AG04450 (cell line): ENCODE measurements around the gene SLC33A1. TPM values are rescaled to one million over a fixed set of nuclear protein-coding genes. Genes with fewer than 3 reads are reported as not detected.

Experiments used
- CTCF ChIA-PET: fragments of 300-600, 350-600 bp; formaldehyde crosslinking; extraction: SDS; loops from one replicate; lab custom pipeline; 2022; ENCODE audit warnings: antibody characterized with exemption, inconsistent platforms; lab: Charles Lee
- POLR2A ChIA-PET: fragments of 350-600 bp; formaldehyde crosslinking; extraction: SDS; loops from one replicate; lab custom pipeline; 2021; ENCODE audit warnings: antibody characterized with exemption, inconsistent platforms; lab: Yijun Ruan, JAX
- DNase-seq: peaks from one replicate; pipeline ENCODE4 v3.0.0-alpha.2; 2011; ENCODE audit warnings: low read depth, low spot score
- H3K27ac ChIP-seq: one replicate; pipeline ENCODE4 v1.5.1; 2012; ENCODE audit warnings: low read depth, low read length, control low read depth
- H3K27me3 ChIP-seq: one replicate; pipeline ENCODE4 v1.6.0; 2012; ENCODE audit warnings: low read length; ENCODE audit not compliant: control insufficient read depth, insufficient read depth
- H3K4me3 ChIP-seq: 2 replicates; pipeline ENCODE4 v1.5.1; 2011; ENCODE audit warnings: mild to moderate bottlenecking, low read depth, low read length, control low read depth
- H3K9me3 ChIP-seq: 2 replicates; pipeline ENCODE4 v1.5.1; 2012; ENCODE audit warnings: low read length; ENCODE audit not compliant: control insufficient read depth, insufficient read depth
- polyA plus RNA-seq: library from polyadenylated mRNA; depleted of rRNA; stranded (reverse); fragments of >200 nt; gene quantifications from 2 replicates; pipeline ENCODE4 v1.2.3, GENCODE V29; 2011
- TF ChIP-seq, protein P1 (sequence below): IDR thresholded peaks from 2 replicates; pipeline ENCODE4 v1.5.1; 2011; ENCODE audit warnings: low read depth, low read length, control low read depth, inconsistent platforms

Gene SLC33A1
- polyA plus RNA-seq, 1 experiment, result 27.8 TPM

DNA sequence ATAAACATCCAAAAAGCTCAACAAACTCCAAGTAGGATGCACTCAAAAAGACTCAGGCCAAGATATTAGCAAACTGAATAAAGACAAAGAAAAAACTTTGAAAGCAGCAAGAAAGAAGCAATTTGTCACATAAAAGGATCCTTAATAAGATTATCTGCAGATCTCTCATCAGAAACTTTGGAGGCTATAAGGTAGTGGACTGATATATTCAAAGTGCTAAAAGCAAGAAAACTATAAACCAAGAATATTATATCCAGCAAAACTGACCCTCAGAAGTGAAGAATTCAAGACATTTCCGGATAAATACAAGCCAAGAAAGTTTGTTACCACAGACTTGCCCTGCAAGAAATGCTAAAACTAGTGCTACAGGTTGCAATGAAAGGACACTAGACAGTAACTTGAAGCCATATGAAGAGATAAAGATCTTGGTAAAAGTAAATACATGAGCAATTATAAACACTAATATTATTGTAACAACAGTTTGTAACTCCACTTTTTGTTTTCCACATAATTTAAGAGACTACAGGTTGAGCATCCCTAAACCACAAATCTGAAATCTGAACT lies 71.8 kb downstream of the SLC33A1 start:
- ChIA-PET CTCF (interaction anchor here (1.4 kb wide), 1 partner anchor 23 kb away, joined by 6 read pairs; the partner anchor contains the start of gene C3orf33), POLR2A (no interaction called here)

DNA sequence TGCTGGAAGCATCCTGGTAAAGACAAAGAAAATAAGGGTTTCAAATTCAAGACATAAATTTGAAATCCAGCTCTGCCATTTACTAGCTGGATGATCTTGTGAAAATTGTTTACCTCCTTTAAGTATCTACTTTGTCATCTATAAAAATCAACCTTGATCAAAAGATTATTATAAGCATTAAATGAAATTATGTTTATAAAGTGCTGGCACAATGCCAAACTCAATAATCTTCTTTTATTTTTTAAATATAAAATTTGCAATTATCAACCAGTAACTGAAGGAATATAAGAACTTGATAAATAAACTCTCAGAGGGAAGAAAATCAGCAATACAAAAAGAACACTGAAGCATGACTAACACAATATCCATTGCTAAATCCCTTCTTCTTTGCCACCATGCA lies 73.9 kb downstream of the SLC33A1 start:
- no peaks in the 10 kb centered on the region for H3K9me3 ChIP-seq
- no peak overlapping the region for H3K27ac ChIP-seq
- ChIA-PET POLR2A (no interaction called here), CTCF (interaction anchor here (1.9 kb wide), 1 partner anchor 26 kb away, joined by 15 read pairs; the partner anchor contains the start of gene C3orf33)
- DNase-seq, result no peak
- TF ChIP-seq, protein P1, sequence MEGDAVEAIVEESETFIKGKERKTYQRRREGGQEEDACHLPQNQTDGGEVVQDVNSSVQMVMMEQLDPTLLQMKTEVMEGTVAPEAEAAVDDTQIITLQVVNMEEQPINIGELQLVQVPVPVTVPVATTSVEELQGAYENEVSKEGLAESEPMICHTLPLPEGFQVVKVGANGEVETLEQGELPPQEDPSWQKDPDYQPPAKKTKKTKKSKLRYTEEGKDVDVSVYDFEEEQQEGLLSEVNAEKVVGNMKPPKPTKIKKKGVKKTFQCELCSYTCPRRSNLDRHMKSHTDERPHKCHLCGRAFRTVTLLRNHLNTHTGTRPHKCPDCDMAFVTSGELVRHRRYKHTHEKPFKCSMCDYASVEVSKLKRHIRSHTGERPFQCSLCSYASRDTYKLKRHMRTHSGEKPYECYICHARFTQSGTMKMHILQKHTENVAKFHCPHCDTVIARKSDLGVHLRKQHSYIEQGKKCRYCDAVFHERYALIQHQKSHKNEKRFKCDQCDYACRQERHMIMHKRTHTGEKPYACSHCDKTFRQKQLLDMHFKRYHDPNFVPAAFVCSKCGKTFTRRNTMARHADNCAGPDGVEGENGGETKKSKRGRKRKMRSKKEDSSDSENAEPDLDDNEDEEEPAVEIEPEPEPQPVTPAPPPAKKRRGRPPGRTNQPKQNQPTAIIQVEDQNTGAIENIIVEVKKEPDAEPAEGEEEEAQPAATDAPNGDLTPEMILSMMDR, result no peak
- H3K27me3 ChIP-seq, result no peaks in the 10 kb centered on the region
- no peak overlapping the region for H3K4me3 ChIP-seq

More for the DNA sequence above, 71.8 kb downstream of the SLC33A1 start:
- no peaks in the 10 kb centered on the region for H3K9me3 ChIP-seq
- no peak for DNase-seq
- H3K27ac ChIP-seq, result no peak overlapping the region
- no peak overlapping the region for H3K4me3 ChIP-seq
- TF ChIP-seq, protein P1, result no peak
- H3K27me3 ChIP-seq, result no peaks in the 10 kb centered on the region

DNA sequence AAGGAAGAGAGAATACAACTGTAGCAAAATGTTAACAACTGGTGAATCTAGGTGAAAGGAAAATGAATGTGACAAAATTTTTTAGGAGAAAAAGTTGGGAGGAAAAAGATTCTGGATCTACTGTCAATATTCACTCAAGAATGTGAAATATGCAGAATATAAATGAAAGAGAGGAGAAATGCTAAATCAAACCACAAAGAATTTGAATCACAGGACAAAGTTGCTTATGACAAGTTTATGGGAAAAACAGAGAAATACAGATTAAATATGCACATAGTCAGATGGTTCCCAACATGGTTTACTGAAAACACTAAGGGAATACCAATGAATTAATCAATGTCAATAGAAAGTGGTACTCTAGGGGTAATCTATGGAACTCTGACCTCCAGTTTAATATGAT lies 75.8 kb downstream of the SLC33A1 start:
- no peak for DNase-seq
- ChIA-PET POLR2A (no interaction called here), CTCF (no interaction called here)
- TF ChIP-seq, protein P1, result no peak
- Histone ChIP-seq H3K27ac (no peak overlapping the region), H3K4me3 (no peak overlapping the region), H3K27me3 (no peaks in the 10 kb centered on the region), H3K9me3 (no peaks in the 10 kb centered on the region)

DNA sequence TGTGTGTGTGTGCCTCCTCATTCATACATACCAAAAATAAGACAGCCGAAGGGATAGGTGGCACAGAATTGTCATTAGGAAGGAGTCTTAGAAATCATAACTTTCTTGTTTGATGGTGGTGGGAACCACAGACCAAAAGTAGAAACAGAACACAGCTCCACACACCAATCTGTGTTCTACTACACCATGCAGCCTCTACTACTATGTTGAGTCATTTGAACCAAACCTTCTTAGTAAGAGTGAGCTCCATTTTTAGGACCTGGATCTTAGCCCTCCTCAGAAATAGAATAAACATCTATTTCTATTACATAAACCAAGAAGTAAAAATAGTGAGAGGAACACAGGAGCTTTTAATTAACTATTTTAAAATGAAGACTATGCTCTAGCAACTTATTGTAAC lies 81.4 kb downstream of the SLC33A1 start:
- POLR2A ChIA-PET, result interaction anchor here (0.7 kb wide), 1 partner anchor 33 kb away, joined by 5 read pairs; the partner anchor contains the start of gene C3orf33
- Histone ChIP-seq H3K27ac (no peak overlapping the region), H3K4me3 (no peak overlapping the region), H3K27me3 (no peaks in the 10 kb centered on the region), H3K9me3 (peaks cover 3% of the 10 kb centered on the region; the same call in 1 of the 2 replicates)
- TF ChIP-seq, protein P1, result no peak
- no peak for DNase-seq
- CTCF ChIA-PET, result interaction anchor here (0.6 to 1.4 kb wide), 3 partner anchors 25 to 34 kb away, joined by 3 to 7 read pairs (median 7); partner anchors contain the start of gene C3orf33

DNA sequence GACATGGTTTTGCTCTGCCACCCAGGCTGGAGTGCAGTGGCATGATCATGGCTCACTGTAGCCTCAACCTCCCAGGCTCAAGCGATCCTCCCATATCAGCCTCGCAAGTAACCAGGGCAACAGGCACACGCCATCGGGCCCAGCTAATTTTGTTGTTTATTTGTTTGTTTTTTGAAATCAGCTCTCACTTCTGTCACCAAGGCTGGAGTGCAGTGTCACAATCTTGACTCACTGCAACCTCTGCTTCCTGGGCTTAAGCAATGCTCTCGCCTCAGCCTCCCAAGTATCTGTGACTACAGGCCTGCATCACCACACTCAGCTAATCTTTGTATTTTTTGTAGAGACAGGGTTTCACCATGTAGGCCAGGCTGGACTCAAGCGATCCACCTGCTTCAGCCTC lies 83.1 kb downstream of the SLC33A1 start:
- TF ChIP-seq, protein P1, result no peak
- no peak for DNase-seq
- CTCF ChIA-PET, result no interaction called here
- Histone ChIP-seq H3K9me3 (peaks cover 3% of the 10 kb centered on the region; the same call in 1 of the 2 replicates), H3K4me3 (no peak overlapping the region), H3K27ac (no peak overlapping the region), H3K27me3 (no peaks in the 10 kb centered on the region)
- POLR2A ChIA-PET, result no interaction called here
